Embryonic facial prominence (tissue), 1 donor: ENCODE results near the gene SLC4A5.

Experiments
- DNase-seq: peaks from one replicate; pipeline ENCODE4 v3.0.0-alpha.2; 2016; ENCODE audit errors: extremely low spot score

Gene SLC4A5

GRCh38 chr2:74278176-74278575, 65.0 kb downstream of the SLC4A5 start:
- no peak for DNase-seq

DNA sequence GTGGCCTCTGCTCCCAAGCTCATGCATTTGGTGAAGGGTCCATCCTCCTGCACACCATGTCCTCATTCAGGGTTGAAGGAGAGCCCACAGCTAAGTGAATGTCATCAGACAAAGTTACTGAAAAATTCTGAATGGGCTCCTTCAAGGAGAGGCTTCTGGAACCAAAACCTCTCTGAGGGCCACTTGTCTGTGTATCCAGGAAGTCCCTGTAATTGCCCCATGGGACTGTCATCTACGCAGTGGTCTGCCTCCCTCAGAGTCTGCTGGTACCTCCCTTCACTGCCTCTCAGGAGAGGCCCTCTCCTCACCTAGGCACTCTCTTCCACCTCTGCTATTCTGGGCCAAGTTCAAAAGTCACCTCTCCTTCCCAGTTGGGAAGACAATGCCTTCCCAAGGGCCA, 68.0 kb downstream of the SLC4A5 start:
- DNase-seq: no peak

- DNase-seq: no peak
Observed at GRCh38 chr2:74269667-74270066, 73.5 kb downstream of the SLC4A5 start.

- no peak for DNase-seq
Observed at GRCh38 chr2:74267068-74267467, 76.1 kb downstream of the SLC4A5 start.

GRCh38 chr2:74264281-74264680, 78.9 kb downstream of the SLC4A5 start:
- no peak for DNase-seq

GRCh38 chr2:74262681-74263080, 80.5 kb downstream of the SLC4A5 start:
- DNase-seq: no peak

- DNase-seq: peak; percentile 43
Observed at GRCh38 chr2:74261204-74261864, 81.9 kb downstream of the SLC4A5 start.

- DNase-seq: no peak
Observed at GRCh38 chr2:74260495-74260894, 82.7 kb downstream of the SLC4A5 start.

GRCh38 chr2:74259733-74260132, 83.5 kb downstream of the SLC4A5 start:
- DNase-seq: no peak

DNA sequence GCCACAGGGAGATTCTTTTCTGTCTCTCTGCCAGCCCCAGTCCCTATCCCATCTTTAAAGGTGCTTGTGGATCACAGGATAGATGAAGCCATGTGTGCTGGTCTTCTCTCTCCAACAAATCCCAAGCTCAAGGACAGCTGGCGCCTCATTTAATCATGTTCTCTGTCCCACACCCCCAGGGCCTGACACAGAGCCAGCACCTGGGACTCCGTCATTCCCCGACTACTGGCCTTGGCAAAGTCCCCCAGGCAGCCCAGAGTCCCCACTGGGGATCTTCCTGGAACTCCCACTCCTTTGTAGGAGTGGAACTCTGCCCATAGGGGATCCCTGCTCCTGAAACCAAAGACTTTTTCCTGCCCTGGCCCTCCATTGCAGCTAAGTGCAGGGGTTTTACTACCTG, 84.0 kb downstream of the SLC4A5 start:
- no peak for DNase-seq

GRCh38 chr2:74255660-74256213, 87.5 kb downstream of the SLC4A5 start:
- DNase-seq: no peak

GRCh38 chr2:74253971-74254310, 89.3 kb downstream of the SLC4A5 start:
- DNase-seq: no peak

- no peak for DNase-seq
Observed at GRCh38 chr2:74253306-74253970, 89.8 kb downstream of the SLC4A5 start.

- no peak for DNase-seq
Observed at GRCh38 chr2:74252862-74253261, 90.4 kb downstream of the SLC4A5 start.

DNA sequence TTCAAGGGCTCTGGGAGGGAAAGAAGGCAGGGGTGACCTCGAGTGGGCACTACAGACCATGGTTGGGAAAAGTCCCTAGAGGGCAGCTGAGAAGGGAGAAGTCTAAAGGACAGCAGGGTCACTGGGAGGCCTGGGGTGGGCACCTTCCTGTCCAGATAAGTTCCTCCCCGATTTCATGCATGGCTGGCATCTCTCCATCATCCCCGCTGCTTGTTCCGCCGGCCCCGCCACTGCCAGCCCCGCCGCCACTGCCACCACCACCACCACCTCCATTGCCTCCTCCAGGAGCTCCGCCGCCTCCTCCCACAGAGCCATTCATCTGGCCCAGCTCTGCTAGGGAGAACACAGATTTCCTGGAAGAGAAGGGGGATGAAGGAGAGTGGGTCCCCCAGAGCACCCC, 91.2 kb downstream of the SLC4A5 start:
- no peak for DNase-seq

- DNase-seq: no peak
Observed at GRCh38 chr2:74250189-74250631, 93.0 kb downstream of the SLC4A5 start.

- DNase-seq: no peak
Observed at GRCh38 chr2:74249406-74250122, 93.7 kb downstream of the SLC4A5 start.

- DNase-seq: no peak
Observed at GRCh38 chr2:74246496-74247195, 96.6 kb downstream of the SLC4A5 start.

- DNase-seq: no peak
Observed at GRCh38 chr2:74244286-74244685, 98.9 kb downstream of the SLC4A5 start.

- no peak for DNase-seq
Observed at GRCh38 chr2:74242354-74243071, 100.7 kb downstream of the SLC4A5 start.

- no peak for DNase-seq
Observed at GRCh38 chr2:74239346-74239745, 103.9 kb downstream of the SLC4A5 start.
